HEK293 (cell line): ENCODE data around the gene SPAG5.
A peak's percentile ranks its signal among the peaks of the same experiment; 100 is the strongest.

Source experiments
- EGR2 ChIP-seq: fragments of 450-650 bp; formaldehyde crosslinking; IDR thresholded peaks from 2 replicates; pipeline ENCODE4 v1.5.1; 2016; ENCODE audit warnings: low read depth, missing biosample characterization, missing genetic modification characterization
- GLIS2 ChIP-seq: fragments of 450-650 bp; formaldehyde crosslinking; IDR thresholded peaks from 2 replicates; pipeline ENCODE4 v1.5.1; 2016; ENCODE audit warnings: missing biosample characterization, missing genetic modification characterization
- IKZF3 ChIP-seq: fragments of 450-650 bp; IDR thresholded peaks from 2 replicates; pipeline ENCODE4 v1.5.0; 2018; ENCODE audit warnings: missing biosample characterization, mild to moderate bottlenecking, missing genetic modification characterization, moderate library complexity
- KLF1 ChIP-seq: fragments of 450-650 bp; formaldehyde crosslinking; IDR thresholded peaks from 2 replicates; pipeline ENCODE4 v1.5.1; 2016; ENCODE audit warnings: missing biosample characterization, missing genetic modification characterization
- KLF16 ChIP-seq: fragments of 450-650 bp; formaldehyde crosslinking; IDR thresholded peaks from 2 replicates; pipeline ENCODE4 v1.5.1; 2017; ENCODE audit warnings: missing biosample characterization, missing genetic modification characterization
- PBX3 ChIP-seq: sonication (generic); formaldehyde crosslinking; IDR thresholded peaks from 2 replicates; pipeline ENCODE4 v1.8.1; 2022; ENCODE audit warnings: mild to moderate bottlenecking, moderate library complexity, missing genetic modification reagents
- PRDM10 ChIP-seq: fragments of 450-650 bp; formaldehyde crosslinking; IDR thresholded peaks from 2 replicates; pipeline ENCODE4 v1.5.1; 2016; ENCODE audit warnings: missing biosample characterization, missing genetic modification characterization
- ZBTB21 ChIP-seq: fragments of 450-650 bp; formaldehyde crosslinking; IDR thresholded peaks from 2 replicates; pipeline ENCODE4 v1.5.1; 2017; ENCODE audit warnings: missing biosample characterization, missing genetic modification characterization
- ZFP69B ChIP-seq: fragments of 450-650 bp; formaldehyde crosslinking; IDR thresholded peaks from 2 replicates; pipeline ENCODE4 v1.5.1; 2016; ENCODE audit warnings: missing biosample characterization, missing genetic modification characterization
- ZNF133 ChIP-seq: fragments of 450-650 bp; formaldehyde crosslinking; IDR thresholded peaks from 2 replicates; pipeline ENCODE4 v1.5.1; 2016; ENCODE audit warnings: missing biosample characterization, missing genetic modification characterization
- ZNF148 ChIP-seq: fragments of 450-650 bp; formaldehyde crosslinking; IDR thresholded peaks from 2 replicates; pipeline ENCODE4 v1.5.0; 2017; ENCODE audit warnings: missing biosample characterization, missing genetic modification characterization, borderline replicate concordance
- ZNF155 ChIP-seq: fragments of 450-650 bp; formaldehyde crosslinking; IDR thresholded peaks from 2 replicates; pipeline ENCODE4 v1.5.1; 2016; ENCODE audit warnings: missing biosample characterization, missing genetic modification characterization
- ZNF16 ChIP-seq: fragments of 450-650 bp; formaldehyde crosslinking; IDR thresholded peaks from 2 replicates; pipeline ENCODE4 v1.5.1; 2016; ENCODE audit warnings: low read depth, missing biosample characterization, missing genetic modification characterization
- ZNF175 ChIP-seq: fragments of 450-650 bp; formaldehyde crosslinking; IDR thresholded peaks from 2 replicates; pipeline ENCODE4 v1.5.1; 2016; ENCODE audit warnings: missing biosample characterization, missing genetic modification characterization
- ZNF2 ChIP-seq: fragments of 450-650 bp; formaldehyde crosslinking; IDR thresholded peaks from 2 replicates; pipeline ENCODE4 v1.5.1; 2016; ENCODE audit warnings: missing biosample characterization, missing genetic modification characterization
- ZNF211 ChIP-seq: fragments of 450-650 bp; formaldehyde crosslinking; IDR thresholded peaks from 2 replicates; pipeline ENCODE4 v1.5.1; 2016; ENCODE audit warnings: low read depth, missing biosample characterization, missing genetic modification characterization
- ZNF221 ChIP-seq: fragments of 450-650 bp; formaldehyde crosslinking; IDR thresholded peaks from 2 replicates; pipeline ENCODE4 v1.5.1; 2017; ENCODE audit warnings: missing biosample characterization, missing genetic modification characterization, borderline replicate concordance
- ZNF23 ChIP-seq: fragments of 450-650 bp; formaldehyde crosslinking; IDR thresholded peaks from 2 replicates; pipeline ENCODE4 v1.5.1; 2016; ENCODE audit warnings: missing biosample characterization, missing genetic modification characterization, borderline replicate concordance
- ZNF571 ChIP-seq: fragments of 450-650 bp; formaldehyde crosslinking; IDR thresholded peaks from 2 replicates; pipeline ENCODE4 v1.5.0; 2017; ENCODE audit warnings: missing biosample characterization, missing genetic modification characterization
- ZNF596 ChIP-seq: fragments of 450-650 bp; IDR thresholded peaks from 2 replicates; pipeline ENCODE4 v1.5.0; 2018; ENCODE audit warnings: missing biosample characterization, mild to moderate bottlenecking, missing genetic modification characterization, moderate library complexity
- ZNF692 ChIP-seq: fragments of 450-650 bp; formaldehyde crosslinking; IDR thresholded peaks from 2 replicates; pipeline ENCODE4 v1.5.1; 2016; ENCODE audit warnings: missing biosample characterization, missing genetic modification characterization
- ZNF707 ChIP-seq: fragments of 450-650 bp; formaldehyde crosslinking; IDR thresholded peaks from 2 replicates; pipeline ENCODE4 v1.5.1; 2016; ENCODE audit warnings: missing biosample characterization, missing genetic modification characterization
- ZNF76 ChIP-seq: fragments of 450-650 bp; formaldehyde crosslinking; IDR thresholded peaks from 2 replicates; pipeline ENCODE4; 2016; ENCODE audit warnings: low read depth, missing biosample characterization, missing genetic modification characterization, borderline replicate concordance
- ZNF792 ChIP-seq: fragments of 450-650 bp; formaldehyde crosslinking; IDR thresholded peaks from 2 replicates; pipeline ENCODE4 v1.5.1; 2016; ENCODE audit warnings: missing biosample characterization, missing genetic modification characterization
- TF ChIP-seq, protein P1 (sequence below): fragments of 450-650 bp; formaldehyde crosslinking; conservative IDR thresholded peaks from 2 replicates; pipeline ENCODE4 v1.5.1; 2016; ENCODE audit warnings: low read depth, missing biosample characterization, missing genetic modification characterization
- TF ChIP-seq, protein P2 (sequence below): fragments of 450-650 bp; formaldehyde crosslinking; IDR thresholded peaks from 2 replicates; pipeline ENCODE4 v1.5.1; 2016; ENCODE audit warnings: missing biosample characterization, missing genetic modification characterization

The SPAG5 gene

DNA sequence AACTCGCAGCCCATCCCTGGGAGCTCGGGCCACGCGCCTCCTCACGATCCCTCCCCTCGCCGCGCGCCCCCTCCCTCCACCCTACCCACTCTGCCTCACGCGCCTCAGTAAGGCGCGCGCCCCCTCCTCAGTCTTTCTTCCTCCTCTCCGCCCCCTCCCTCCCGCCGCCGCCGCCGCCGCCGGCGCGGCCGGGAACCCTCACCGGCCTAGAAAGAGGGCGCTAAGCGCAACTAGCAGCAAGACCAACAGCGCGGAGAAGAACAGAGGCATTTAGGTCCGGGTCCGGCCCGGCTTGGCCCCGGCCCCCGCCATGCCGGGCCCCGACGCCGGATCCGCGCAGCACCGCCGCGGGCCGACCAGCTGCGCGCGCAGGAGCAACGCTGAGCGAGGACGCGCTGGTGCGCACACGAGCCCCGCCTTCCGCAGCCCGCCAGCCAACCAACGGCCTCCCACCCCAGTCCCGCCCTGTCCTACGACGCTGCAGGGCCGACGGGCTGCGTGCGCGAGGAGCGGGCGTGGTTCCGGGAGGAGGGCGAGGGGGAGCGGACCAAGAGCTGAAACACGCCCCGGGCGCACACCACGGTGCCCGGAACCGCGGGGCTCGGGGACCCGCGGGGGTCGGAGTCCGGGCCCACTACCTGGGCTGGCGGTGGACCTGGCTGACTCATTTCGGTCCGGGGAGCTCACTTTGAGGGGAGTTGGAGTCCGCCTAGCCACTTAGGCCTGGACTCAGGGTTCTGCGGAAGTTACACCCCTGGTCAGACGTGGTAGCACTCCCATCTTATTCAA, 46.2 kb upstream of the SPAG5 start, which contains the start of gene BLTP2 (continued):
- no peak for TF ChIP-seq ZNF76 (tag by site-specific recombination)
- TF ChIP-seq ZNF596 (tag by site-specific recombination), result no peak
- peak; percentile 72 for TF ChIP-seq GLIS2 (tag by site-specific recombination)
- TF ChIP-seq PBX3, result peak; percentile 21; the same call in 1 of the 2 replicates
- TF ChIP-seq IKZF3 (tag by site-specific recombination), result no peak
- TF ChIP-seq ZFP69B (tag by site-specific recombination), result peak; percentile 83
- peak; percentile 78 for TF ChIP-seq ZNF692 (tag by site-specific recombination)
- no peak for TF ChIP-seq ZNF155
- TF ChIP-seq KLF1 (tag by site-specific recombination), result peak; percentile 92
- TF ChIP-seq ZBTB21 (tag by site-specific recombination), result no peak
- TF ChIP-seq ZNF2 (tag by site-specific recombination), result no peak
- no peak for TF ChIP-seq ZNF16
- no peak; the same call in 1 of the 2 replicates for TF ChIP-seq EGR2
- TF ChIP-seq, protein P1, sequence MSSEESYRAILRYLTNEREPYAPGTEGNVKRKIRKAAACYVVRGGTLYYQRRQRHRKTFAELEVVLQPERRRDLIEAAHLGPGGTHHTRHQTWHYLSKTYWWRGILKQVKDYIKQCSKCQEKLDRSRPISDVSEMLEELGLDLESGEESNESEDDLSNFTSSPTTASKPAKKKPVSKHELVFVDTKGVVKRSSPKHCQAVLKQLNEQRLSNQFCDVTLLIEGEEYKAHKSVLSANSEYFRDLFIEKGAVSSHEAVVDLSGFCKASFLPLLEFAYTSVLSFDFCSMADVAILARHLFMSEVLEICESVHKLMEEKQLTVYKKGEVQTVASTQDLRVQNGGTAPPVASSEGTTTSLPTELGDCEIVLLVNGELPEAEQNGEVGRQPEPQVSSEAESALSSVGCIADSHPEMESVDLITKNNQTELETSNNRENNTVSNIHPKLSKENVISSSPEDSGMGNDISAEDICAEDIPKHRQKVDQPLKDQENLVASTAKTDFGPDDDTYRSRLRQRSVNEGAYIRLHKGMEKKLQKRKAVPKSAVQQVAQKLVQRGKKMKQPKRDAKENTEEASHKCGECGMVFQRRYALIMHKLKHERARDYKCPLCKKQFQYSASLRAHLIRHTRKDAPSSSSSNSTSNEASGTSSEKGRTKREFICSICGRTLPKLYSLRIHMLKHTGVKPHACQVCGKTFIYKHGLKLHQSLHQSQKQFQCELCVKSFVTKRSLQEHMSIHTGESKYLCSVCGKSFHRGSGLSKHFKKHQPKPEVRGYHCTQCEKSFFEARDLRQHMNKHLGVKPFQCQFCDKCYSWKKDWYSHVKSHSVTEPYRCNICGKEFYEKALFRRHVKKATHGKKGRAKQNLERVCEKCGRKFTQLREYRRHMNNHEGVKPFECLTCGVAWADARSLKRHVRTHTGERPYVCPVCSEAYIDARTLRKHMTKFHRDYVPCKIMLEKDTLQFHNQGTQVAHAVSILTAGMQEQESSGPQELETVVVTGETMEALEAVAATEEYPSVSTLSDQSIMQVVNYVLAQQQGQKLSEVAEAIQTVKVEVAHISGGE, result peak; percentile 95
- peak; percentile 97 for TF ChIP-seq PRDM10 (tag by site-specific recombination)
- TF ChIP-seq ZNF133 (tag by site-specific recombination), result no peak
- no peak for TF ChIP-seq ZNF23
- no peak for TF ChIP-seq ZNF148
- no peak for TF ChIP-seq KLF16 (tag by site-specific recombination)
- TF ChIP-seq ZNF707, result no peak
- no peak for TF ChIP-seq ZNF175
- TF ChIP-seq ZNF211 (tag by site-specific recombination), result no peak
- TF ChIP-seq ZNF792, result no peak
- TF ChIP-seq, protein P2, sequence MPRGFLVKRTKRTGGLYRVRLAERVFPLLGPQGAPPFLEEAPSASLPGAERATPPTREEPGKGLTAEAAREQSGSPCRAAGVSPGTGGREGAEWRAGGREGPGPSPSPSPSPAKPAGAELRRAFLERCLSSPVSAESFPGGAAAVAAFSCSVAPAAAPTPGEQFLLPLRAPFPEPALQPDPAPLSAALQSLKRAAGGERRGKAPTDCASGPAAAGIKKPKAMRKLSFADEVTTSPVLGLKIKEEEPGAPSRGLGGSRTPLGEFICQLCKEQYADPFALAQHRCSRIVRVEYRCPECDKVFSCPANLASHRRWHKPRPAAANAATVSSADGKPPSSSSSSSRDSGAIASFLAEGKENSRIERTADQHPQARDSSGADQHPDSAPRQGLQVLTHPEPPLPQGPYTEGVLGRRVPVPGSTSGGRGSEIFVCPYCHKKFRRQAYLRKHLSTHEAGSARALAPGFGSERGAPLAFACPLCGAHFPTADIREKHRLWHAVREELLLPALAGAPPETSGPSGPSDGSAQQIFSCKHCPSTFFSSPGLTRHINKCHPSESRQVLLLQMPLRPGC, result no peak
- TF ChIP-seq ZNF221 (tag by site-specific recombination), result no peak
- TF ChIP-seq ZNF571 (tag by site-specific recombination), result no peak
